T-helper 1 cell (primary cell): ENCODE measurements around the gene NRP1.
A peak's percentile ranks its signal among the peaks of the same experiment; 100 is the strongest.

Experiments
- DNase-seq, 5 donors: peaks; one replicate each; pipeline ENCODE4 v3.0.0-alpha.2; 2012 to 2020

The NRP1 gene

GRCh38 chr10:33204031-33204430, 130.4 kb downstream of the NRP1 start:
- no peak for DNase-seq

- DNase-seq, result no peak
Measured at GRCh38 chr10:33201971-33202370, 132.5 kb downstream of the NRP1 start.

GRCh38 chr10:33201056-33201780, 133.2 kb downstream of the NRP1 start:
- no peak for DNase-seq

DNA sequence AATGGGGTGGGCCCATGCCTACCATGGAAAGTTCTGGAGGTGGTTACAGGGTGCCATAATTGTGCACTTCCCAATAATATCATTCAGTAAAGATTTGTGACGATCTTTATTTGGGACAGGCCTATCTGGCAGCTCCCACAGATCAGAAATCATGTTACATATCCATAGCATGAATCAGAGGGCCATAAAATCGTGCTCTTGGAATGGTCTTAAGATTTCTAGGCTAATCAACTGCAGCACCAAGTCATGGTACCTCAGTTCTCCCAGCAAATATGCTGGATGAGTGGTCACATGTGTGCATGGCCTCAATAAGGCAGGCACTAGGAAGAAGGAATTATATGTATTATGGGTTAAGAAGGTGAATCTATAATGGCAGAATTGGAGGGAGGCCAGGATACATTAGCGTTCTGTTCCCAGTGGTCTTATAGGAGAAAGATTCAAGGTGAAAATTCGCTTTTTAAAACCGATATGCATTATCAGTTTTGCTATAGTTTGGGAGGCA, 134.7 kb downstream of the NRP1 start:
- no peak for DNase-seq

DNA sequence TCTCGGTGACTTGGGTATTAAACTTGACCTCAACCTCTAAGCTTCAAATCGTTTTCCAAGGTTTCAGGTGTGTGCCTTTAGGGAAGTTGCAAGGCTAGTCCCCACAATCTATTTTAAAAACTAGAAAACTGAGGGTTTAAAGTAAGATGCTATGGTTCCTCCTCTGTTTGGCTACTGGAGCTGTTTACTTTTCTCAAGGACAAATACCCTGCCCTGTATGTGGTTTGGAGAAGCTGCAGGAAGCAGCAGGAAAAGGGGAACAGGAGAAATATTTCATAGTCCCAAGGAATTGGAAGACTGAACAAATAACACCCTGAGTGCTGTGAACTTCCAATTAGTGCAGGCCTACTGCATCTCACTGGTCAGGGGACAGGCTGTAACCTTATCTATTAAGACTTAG, 135.9 kb downstream of the NRP1 start:
- no peak for DNase-seq

- no peak for DNase-seq
Measured at GRCh38 chr10:33196710-33197491, 137.6 kb downstream of the NRP1 start.

DNA sequence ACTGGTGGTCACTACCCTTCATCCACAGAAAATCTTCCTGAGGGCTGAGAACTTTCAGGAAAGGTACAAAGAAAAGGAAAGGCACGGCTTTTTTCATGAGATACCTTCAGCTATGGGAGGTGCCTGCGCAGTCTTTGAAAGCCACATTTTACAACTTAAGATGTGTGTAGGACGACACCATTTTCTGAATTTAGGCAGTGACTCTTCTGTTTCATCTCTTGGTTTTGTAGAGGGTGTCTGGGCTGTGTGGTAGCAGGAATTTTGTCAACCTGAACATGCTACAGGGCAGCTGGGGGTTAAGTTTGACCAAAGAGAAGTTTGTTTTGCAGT, 138.1 kb downstream of the NRP1 start:
- DNase-seq, result no peak

DNA sequence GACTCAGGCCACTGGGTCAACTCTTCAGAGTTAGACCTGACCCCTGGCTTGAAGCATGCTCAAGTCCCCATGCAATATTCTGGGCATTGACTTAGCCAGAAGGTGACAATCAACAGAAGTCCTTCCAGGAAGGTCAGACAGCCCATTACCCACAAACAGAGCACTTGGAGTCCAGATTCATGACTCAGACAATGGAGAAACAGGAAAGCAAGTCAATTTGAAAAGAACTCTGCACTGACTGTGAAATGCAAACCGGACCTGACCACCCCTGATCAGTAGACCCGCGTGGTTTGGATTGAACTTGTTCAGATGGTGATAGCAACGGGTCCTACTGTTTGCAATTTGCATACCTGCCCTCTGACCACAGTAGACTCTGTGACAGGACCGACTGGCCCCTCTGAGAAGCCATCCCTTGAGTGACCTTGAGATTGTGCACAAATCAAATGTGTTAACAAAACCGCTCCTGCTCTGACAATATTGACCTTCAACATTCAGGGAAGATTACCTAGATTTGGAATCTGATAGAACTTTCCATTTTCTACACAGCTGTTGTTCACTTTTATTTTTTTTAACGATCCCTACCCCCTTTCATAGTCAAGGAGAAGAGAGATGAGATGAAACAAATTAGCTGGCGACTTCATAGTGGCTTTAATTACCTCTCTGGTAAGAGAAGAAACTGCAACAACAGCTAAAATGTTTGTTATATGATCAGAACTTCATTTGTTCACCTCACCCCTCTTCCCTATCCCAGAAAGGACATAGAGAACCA, 138.7 kb downstream of the NRP1 start:
- no peak for DNase-seq

GRCh38 chr10:33193701-33194521, 140.6 kb downstream of the NRP1 start:
- no peak for DNase-seq

DNA sequence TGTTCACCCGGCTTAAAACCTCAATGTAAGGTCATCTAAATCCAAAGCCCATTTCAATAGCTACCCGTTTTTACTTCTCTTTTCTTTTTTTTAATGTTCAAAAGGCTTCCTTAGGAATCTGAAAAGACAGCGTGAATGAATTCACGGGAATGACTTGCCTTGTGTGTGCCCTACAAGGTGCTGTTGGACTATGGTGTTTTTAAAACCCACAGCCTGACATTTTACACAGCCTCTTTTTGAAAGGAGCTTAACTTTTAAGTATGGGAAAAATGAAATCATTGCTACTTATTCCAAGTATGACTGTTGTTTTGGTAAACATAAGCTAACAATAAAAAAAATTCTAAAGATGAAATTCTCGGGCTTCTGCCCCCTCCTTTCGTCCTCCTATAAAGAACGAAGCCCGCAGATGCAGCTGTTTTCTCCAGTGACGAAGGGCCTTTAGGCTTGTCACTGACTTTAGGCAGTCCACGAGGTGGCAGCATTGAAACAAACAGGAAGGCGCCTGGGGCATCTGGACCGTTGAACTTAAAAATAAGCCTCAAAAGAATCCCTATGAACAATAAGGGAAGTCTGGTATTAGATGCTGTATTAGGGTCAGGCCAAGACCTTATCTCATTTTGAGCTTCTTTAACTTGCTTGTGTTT, 141.3 kb downstream of the NRP1 start:
- DNase-seq, result peak; percentile 22 to 76 (median 50)

DNA sequence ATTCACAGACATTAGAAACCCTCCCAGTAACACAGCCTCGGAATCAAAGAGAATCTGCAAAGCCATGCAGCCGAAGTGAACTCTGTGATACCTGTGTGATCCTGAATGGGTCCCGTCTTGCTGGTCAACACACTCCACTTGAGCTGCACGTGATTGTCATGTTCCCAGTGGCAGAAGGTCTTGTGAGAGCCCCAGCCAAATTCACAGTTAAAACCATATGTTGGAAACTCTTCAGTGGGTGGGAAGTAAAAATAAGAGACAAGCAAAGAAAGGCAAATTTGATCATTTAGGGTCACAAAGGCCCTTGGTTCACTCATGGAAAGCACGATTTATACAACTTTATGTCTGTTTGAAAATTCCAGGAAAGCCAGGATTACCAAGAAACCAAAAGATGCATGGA, 142.3 kb downstream of the NRP1 start:
- DNase-seq, result no peak

DNA sequence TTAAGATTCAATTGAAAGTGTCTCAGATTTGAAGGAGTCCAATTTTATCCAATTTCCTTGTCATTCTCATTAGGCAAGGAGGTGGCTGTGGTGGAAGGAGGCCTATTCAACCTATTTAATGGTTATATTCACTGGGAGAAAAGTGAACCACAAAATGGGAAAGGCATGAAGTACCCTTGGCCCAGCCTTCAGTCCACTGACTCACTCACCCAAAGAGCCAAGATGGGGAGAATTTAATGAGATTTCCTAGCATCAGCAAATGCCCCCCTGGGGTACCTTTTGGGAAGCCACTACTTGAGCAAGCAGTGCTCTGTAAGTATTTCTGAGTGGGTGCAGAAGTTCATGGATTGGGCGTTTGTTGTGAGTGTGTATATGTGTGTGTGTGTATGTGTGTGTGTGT, 144.1 kb downstream of the NRP1 start:
- no peak for DNase-seq

- no peak for DNase-seq
Measured at GRCh38 chr10:33189808-33190207, 144.7 kb downstream of the NRP1 start.

GRCh38 chr10:33189363-33189762, 145.1 kb downstream of the NRP1 start:
- no peak for DNase-seq

GRCh38 chr10:33187427-33187999, 147.0 kb downstream of the NRP1 start:
- no peak for DNase-seq

GRCh38 chr10:33186150-33186549, 148.3 kb downstream of the NRP1 start:
- no peak for DNase-seq

DNA sequence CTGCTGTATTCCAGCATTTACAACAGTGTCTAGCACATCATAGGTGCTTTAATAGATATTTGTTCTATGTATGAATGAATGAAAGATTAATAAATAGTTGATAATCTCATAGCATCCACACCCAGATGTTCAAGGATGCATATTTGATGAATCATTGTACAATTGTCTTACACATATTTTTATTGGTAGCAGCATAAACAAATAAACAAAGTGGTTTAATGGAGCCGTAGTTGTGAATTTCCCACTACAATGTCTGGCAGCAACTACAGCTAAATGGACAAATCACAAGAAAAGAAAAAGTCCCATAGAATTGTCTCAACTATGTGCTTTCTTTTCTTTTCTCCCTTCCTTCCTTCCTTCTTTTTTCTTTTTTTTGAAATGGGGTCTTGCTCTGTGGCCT, 150.8 kb downstream of the NRP1 start:
- DNase-seq, result no peak

DNA sequence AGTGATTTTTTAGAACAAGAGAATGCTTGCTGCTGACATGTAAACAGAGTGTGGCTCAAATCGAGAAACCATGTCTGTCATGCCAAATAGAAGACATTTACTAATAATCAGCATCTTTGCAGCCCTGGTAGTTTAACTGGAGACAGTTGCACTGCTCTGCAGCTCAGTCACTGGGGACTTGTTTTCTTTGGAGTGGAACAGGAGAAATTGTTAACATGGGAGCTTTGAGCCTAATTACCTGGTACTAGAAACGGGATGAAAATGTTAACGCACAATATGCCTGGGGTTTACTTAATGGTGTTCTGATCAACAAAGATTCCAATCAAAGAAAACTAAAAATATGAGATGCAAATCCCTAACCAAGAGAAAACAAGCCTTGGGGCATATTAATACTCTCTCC, 153.5 kb downstream of the NRP1 start:
- DNase-seq, result no peak

GRCh38 chr10:33180390-33180789, 154.1 kb downstream of the NRP1 start:
- no peak for DNase-seq

GRCh38 chr10:33179067-33179466, 155.4 kb downstream of the NRP1 start:
- DNase-seq, result no peak

DNA sequence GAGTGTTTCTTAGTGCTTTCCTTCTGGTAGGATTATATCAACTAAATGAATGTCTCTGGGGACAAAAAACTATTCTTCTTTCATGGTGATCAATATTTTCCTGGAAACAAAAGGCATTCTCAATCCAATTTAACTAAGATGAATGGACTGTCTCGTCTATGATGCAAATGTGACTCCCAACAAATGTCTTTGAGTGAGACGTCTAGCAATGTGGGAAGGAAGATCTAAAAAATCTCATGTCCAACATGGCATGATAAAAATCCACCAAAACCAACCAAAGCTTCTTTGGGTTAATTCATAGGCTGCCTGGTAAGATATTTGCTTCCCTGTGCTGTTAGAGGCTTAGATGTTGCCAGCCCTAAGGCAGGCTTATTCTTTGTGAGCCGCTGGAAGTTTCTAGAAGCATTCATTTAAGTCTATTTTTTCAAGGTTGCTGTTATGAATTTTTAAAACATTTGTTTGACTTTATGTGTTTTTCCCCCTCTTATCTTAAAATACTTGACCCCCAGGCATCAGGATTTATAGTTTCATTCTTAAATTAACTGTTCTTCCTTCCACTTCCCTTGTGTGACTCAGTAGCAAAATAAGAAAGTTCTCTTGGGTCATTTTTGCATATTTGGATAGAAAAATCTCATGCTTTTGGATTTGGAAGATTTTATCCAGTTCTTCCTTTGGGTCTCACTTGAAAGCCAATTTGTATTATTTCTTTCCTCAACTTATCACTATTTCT, 156.3 kb downstream of the NRP1 start:
- DNase-seq, result no peak
